GM21619 (cell line): ENCODE data around the gene RBM19.

Experiments used
- ATAC-seq: cut with Tn5 transposase; IDR thresholded peaks from one replicate; pipeline ENCODE4 v1.9.1; 2021; ENCODE audit not compliant: unreplicated experiment

The RBM19 gene

GRCh38 chr12:113788020-113788856, 177.9 kb downstream of the RBM19 start:
- no peak for ATAC-seq

GRCh38 chr12:113786107-113786506, 180.0 kb downstream of the RBM19 start:
- no peak for ATAC-seq

- ATAC-seq, result no peak
These were observed 182.3 kb downstream of the RBM19 start for GRCh38 chr12:113783811-113784210.

GRCh38 chr12:113782873-113783272, 183.3 kb downstream of the RBM19 start:
- no peak for ATAC-seq

- no peak for ATAC-seq
These were observed 184.5 kb downstream of the RBM19 start for GRCh38 chr12:113781415-113782198.

GRCh38 chr12:113779774-113780173, 186.4 kb downstream of the RBM19 start:
- ATAC-seq, result no peak

- no peak for ATAC-seq
These were observed 187.5 kb downstream of the RBM19 start for GRCh38 chr12:113778432-113779132.

- ATAC-seq, result no peak
These were observed 188.4 kb downstream of the RBM19 start for GRCh38 chr12:113777751-113778150.

GRCh38 chr12:113776536-113776935, 189.6 kb downstream of the RBM19 start:
- ATAC-seq, result no peak

- ATAC-seq, result no peak
These were observed 191.6 kb downstream of the RBM19 start for GRCh38 chr12:113774526-113774925.

- ATAC-seq, result no peak
These were observed 193.6 kb downstream of the RBM19 start for GRCh38 chr12:113772505-113773030.

- no peak for ATAC-seq
These were observed 195.7 kb downstream of the RBM19 start for GRCh38 chr12:113770389-113770865.

GRCh38 chr12:113769305-113769704, 196.8 kb downstream of the RBM19 start:
- ATAC-seq, result no peak

GRCh38 chr12:113768850-113769249, 197.3 kb downstream of the RBM19 start:
- no peak for ATAC-seq

GRCh38 chr12:113766879-113767878, 198.9 kb downstream of the RBM19 start:
- ATAC-seq, result no peak
